ENCODE results near the gene IL2RG.
A peak's percentile ranks its signal among the peaks of the same experiment; 100 is the strongest.

DNA sequence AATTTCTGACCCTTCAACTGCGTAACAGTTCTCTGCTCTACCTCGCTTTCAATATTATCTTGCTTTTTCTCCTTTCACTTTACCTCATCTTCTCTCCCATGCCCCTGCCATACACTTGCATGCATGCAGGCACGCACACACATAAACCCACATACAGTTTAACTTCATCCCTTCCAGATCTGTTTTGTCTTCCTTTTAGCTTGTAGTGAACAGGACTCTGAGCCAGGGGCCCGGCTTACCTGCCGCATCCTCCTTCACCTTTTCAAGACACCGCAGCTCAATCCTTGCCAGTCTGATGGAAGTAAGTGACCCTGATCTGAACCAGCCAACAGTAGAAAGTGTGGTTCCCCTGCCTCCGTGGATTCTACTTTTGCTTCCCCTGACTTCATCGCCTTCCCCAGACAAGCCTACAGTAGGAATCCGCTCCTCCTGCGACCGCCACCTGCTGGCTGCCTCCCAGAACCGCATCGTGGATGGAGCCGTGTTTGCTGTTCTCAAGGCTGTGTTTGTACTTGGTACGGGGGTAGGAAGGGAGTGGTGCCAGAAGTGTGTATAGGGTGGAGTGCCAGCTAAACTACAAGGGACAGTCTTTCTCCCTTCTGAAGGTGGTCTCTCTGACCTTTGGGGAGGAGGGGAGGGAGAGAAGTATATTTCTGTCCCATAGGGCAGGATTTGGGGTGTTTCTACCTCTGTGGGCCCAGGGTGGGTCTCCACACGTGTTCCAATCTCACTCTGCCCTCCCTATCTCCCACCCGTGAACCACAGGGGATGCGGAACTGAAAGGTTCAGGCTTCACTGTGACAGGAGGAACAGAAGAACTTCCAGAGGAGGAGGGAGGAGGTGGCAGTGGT lies 17.8 kb upstream of the IL2RG start:
- TF ChIP-seq, protein P1, sequence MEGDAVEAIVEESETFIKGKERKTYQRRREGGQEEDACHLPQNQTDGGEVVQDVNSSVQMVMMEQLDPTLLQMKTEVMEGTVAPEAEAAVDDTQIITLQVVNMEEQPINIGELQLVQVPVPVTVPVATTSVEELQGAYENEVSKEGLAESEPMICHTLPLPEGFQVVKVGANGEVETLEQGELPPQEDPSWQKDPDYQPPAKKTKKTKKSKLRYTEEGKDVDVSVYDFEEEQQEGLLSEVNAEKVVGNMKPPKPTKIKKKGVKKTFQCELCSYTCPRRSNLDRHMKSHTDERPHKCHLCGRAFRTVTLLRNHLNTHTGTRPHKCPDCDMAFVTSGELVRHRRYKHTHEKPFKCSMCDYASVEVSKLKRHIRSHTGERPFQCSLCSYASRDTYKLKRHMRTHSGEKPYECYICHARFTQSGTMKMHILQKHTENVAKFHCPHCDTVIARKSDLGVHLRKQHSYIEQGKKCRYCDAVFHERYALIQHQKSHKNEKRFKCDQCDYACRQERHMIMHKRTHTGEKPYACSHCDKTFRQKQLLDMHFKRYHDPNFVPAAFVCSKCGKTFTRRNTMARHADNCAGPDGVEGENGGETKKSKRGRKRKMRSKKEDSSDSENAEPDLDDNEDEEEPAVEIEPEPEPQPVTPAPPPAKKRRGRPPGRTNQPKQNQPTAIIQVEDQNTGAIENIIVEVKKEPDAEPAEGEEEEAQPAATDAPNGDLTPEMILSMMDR (conservative IDR thresholded peaks at IDR 0.05; ENCODE audit: low read depth, low read length), result peak; percentile 90
- no peak for TF ChIP-seq EZH2 (IDR thresholded peaks at IDR 0.05; ENCODE audit: borderline replicate concordance, low read depth, low read length, poor library complexity, severe bottlenecking)
